Spleen (tissue), 7 donors: Measurements from ENCODE around the gene NDUFA13.

Experiments
- POLR2A ChIP-seq, 3 donors: fragments of 450-650 bp; IDR thresholded peaks; one replicate each; pipeline ENCODE4 v1.5.1; 2017; ENCODE audit warnings: antibody characterized with exemption in 3 of 3, mild to moderate bottlenecking in 1 of 3
- TF ChIP-seq, protein P1 (sequence below), 11 experiments: fragments of 200-600 bp in 7 of 11; fragments of 450-650 bp in 4 of 11; sonication (generic) in 4 of 11; IDR thresholded peaks in 8 of 11; conservative IDR thresholded peaks in 3 of 11; 1 replicate in 7 of 11; 2 replicates in 4 of 11; pipeline versions ENCODE4 v1.4.0 to v1.8.0; 2016 to 2021; ENCODE audit warnings: antibody characterized with exemption in 11 of 11, inconsistent platforms in 4 of 11, mild to moderate bottlenecking in 1 of 11
- donor health status: DM: no; HTN: no; CAD: no; lungs with moderate emphysema.
- donor health status: DM: no; HTN: no; CAD: no.
- donor health status: DM: no; HTN: no; CAD: no.

DNA sequence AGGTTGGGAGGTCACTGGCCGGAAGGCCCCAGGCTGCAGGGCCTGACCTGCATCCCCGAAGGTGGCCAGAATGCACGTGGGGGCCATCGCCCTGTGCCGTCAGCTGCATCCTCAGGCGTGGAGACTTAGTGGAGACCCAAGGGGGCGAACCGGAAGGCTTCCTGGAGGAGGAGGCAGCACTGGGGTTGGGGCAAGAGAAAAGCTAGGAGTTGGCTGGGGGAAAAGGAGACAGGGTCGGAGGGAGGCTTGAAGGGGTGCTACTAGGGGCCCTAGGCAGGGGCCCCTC lies 11.3 kb downstream of the NDUFA13 start:
- TF ChIP-seq, protein P1, sequence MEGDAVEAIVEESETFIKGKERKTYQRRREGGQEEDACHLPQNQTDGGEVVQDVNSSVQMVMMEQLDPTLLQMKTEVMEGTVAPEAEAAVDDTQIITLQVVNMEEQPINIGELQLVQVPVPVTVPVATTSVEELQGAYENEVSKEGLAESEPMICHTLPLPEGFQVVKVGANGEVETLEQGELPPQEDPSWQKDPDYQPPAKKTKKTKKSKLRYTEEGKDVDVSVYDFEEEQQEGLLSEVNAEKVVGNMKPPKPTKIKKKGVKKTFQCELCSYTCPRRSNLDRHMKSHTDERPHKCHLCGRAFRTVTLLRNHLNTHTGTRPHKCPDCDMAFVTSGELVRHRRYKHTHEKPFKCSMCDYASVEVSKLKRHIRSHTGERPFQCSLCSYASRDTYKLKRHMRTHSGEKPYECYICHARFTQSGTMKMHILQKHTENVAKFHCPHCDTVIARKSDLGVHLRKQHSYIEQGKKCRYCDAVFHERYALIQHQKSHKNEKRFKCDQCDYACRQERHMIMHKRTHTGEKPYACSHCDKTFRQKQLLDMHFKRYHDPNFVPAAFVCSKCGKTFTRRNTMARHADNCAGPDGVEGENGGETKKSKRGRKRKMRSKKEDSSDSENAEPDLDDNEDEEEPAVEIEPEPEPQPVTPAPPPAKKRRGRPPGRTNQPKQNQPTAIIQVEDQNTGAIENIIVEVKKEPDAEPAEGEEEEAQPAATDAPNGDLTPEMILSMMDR (IDR thresholded peaks at IDR 0.05 in 8 of 11, conservative IDR thresholded peaks at IDR 0.05 in 3 of 11): no peak
- no peak for TF ChIP-seq POLR2A (IDR thresholded peaks at IDR 0.05)
